ENCODE data around the gene SMIM10L2A. TPM values are rescaled to one million over a fixed set of nuclear protein-coding genes. Genes with fewer than 3 reads are reported as not detected.
"Not testable (repeated sequence)": the region's sequence is repeated elsewhere in the genome, so short reads cannot be mapped to it uniquely, and the experiment has no call there.

The SMIM10L2A gene
- total RNA-seq, 2 donors from 2014 or later = 2.9 to 4.0 TPM

DNA sequence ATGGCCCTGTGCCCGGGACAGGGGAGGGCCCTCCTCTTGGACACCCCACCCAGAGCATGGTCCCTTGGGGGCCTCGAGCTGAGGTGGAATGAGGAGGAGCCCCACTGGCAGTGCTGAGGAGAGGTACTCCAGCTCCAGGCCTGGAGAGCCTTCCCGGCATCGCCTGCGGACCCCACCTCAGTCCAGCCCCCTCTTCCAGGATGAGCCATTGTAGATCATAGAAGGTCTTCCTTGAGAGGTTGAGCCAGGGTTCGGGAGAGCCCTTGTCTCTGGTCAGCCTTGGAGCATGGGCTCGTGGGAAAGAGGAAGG, 16.9 kb downstream of the SMIM10L2A start:
- WGBS, 2 donors = 65% methylated on average over 2 of the region's 7 CpGs; no CpG with 5 or more reads in 1 of the 2 donors
- no peaks in the 10 kb centered on the region for H3K9me3 ChIP-seq
- no peak for DNase-seq
- ATAC-seq = no peak
- TF ChIP-seq, protein P1, sequence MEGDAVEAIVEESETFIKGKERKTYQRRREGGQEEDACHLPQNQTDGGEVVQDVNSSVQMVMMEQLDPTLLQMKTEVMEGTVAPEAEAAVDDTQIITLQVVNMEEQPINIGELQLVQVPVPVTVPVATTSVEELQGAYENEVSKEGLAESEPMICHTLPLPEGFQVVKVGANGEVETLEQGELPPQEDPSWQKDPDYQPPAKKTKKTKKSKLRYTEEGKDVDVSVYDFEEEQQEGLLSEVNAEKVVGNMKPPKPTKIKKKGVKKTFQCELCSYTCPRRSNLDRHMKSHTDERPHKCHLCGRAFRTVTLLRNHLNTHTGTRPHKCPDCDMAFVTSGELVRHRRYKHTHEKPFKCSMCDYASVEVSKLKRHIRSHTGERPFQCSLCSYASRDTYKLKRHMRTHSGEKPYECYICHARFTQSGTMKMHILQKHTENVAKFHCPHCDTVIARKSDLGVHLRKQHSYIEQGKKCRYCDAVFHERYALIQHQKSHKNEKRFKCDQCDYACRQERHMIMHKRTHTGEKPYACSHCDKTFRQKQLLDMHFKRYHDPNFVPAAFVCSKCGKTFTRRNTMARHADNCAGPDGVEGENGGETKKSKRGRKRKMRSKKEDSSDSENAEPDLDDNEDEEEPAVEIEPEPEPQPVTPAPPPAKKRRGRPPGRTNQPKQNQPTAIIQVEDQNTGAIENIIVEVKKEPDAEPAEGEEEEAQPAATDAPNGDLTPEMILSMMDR (IDR thresholded peaks at IDR 0.05) = no peak
- TF ChIP-seq POLR2A (IDR thresholded peaks at IDR 0.05) = no peak
- no peaks in the 10 kb centered on the region for H3K27me3 ChIP-seq
- H3K4me1 ChIP-seq = no peaks in the 10 kb centered on the region
- no peaks in the 10 kb centered on the region for H3K36me3 ChIP-seq (replicated peaks in 1 of 2; ENCODE audit: insufficient read depth in 1 of 2, low read depth in 2 of 2)
- H3K4me3 ChIP-seq = no peak overlapping the region
- intact Hi-C loops (cut with DNase I) = no loop called here
- no peak overlapping the region for H3K27ac ChIP-seq

GRCh38 chrX:135449637-135450550, 28.1 kb downstream of the SMIM10L2A start:
- Histone ChIP-seq H3K27me3 (no peaks in the 10 kb centered on the region), H3K4me1 (no peaks in the 10 kb centered on the region), H3K27ac (no peak overlapping the region), H3K9me3 (no peaks in the 10 kb centered on the region), H3K4me3 (no peak overlapping the region), H3K36me3 (replicated peaks in 1 of 2; ENCODE audit: insufficient read depth in 1 of 2, low read depth in 2 of 2) (no peaks in the 10 kb centered on the region)
- WGBS, 2 donors = 93% methylated on average over 2 to 3 of the region's 8 CpGs
- TF ChIP-seq, protein P1 (IDR thresholded peaks at IDR 0.05) = no peak
- no peak for TF ChIP-seq POLR2A (IDR thresholded peaks at IDR 0.05)
- ATAC-seq (no peak), DNase-seq (peak in 1 of 4 donors; percentile 10)
- intact Hi-C loops (cut with DNase I) = no loop called here

DNA sequence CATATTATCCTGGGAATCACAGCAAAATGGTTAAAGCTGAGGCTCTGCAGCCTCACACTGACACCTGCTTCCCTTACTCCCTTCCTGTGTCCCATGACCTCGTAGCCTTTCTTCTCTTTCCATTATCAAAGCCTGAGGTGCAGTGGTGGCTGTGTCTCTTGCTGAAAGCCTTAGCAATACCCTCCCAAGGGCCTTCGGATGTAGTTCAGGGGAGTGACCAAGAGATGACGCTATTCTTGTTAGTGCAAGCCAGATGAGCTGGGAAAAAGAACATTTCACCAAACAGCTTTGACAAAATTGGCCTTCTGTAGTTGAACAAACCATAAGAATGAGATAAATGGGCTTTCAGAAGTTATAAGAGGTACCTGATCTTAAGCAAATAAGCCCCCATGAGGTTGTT, 31.6 kb downstream of the SMIM10L2A start:
- no peak overlapping the region for H3K27ac ChIP-seq
- H3K9me3 ChIP-seq = no peaks in the 10 kb centered on the region
- intact Hi-C loops (cut with DNase I) = no loop called here
- no peak for DNase-seq
- H3K27me3 ChIP-seq = no peaks in the 10 kb centered on the region
- no peaks in the 10 kb centered on the region for H3K36me3 ChIP-seq (replicated peaks in 1 of 2; ENCODE audit: insufficient read depth in 1 of 2, low read depth in 2 of 2)
- TF ChIP-seq, protein P1 (IDR thresholded peaks at IDR 0.05) = no peak
- no peak for TF ChIP-seq POLR2A (IDR thresholded peaks at IDR 0.05)
- no peak for ATAC-seq
- H3K4me1 ChIP-seq = no peaks in the 10 kb centered on the region
- 54 to 60% methylated on average over 2 to 3 of the region's 3 CpGs for WGBS, 2 donors
- no peak overlapping the region for H3K4me3 ChIP-seq

- Histone ChIP-seq H3K4me1 (no peaks in the 10 kb centered on the region), H3K27ac (no peak overlapping the region), H3K27me3 (no peaks in the 10 kb centered on the region), H3K36me3 (replicated peaks in 1 of 2; ENCODE audit: insufficient read depth in 1 of 2, low read depth in 2 of 2) (no peaks in the 10 kb centered on the region), H3K9me3 (no peaks in the 10 kb centered on the region), H3K4me3 (no peak overlapping the region)
- 45 to 68% methylated on average over 4 of the region's 4 CpGs for WGBS, 2 donors
- ATAC-seq (no peak), DNase-seq (no peak)
- intact Hi-C loops (cut with DNase I) = no loop called here
- TF ChIP-seq, protein P1 (IDR thresholded peaks at IDR 0.05) = no peak
- no peak for TF ChIP-seq POLR2A (IDR thresholded peaks at IDR 0.05)
Measured at GRCh38 chrX:135454816-135455215, 33.1 kb downstream of the SMIM10L2A start.

- H3K27me3 ChIP-seq; H3K9me3 ChIP-seq; H3K4me3 ChIP-seq; H3K36me3 ChIP-seq (replicated peaks in 1 of 2; ENCODE audit: insufficient read depth in 1 of 2, low read depth in 2 of 2); H3K27ac ChIP-seq; DNase-seq; ATAC-seq; intact Hi-C loops (cut with DNase I); H3K4me1 ChIP-seq: not testable (repeated sequence)
- WGBS, 2 donors = 78 to 81% methylated on average over 2 of the region's 2 CpGs
Measured at GRCh38 chrX:135461756-135462155, 40.0 kb downstream of the SMIM10L2A start.
